GM12873 (cell line): ENCODE data around the gene MDN1.

ENCODE experiments used
- TF ChIP-seq, protein P1 (sequence below): IDR thresholded peaks from 2 replicates; pipeline ENCODE4 v1.5.1; 2012; ENCODE audit warnings: low read depth, mild to moderate bottlenecking, moderate library complexity, low read length, control low read depth; ENCODE audit not compliant: insufficient read depth; ENCODE audit errors: missing control alignments

The MDN1 gene

DNA sequence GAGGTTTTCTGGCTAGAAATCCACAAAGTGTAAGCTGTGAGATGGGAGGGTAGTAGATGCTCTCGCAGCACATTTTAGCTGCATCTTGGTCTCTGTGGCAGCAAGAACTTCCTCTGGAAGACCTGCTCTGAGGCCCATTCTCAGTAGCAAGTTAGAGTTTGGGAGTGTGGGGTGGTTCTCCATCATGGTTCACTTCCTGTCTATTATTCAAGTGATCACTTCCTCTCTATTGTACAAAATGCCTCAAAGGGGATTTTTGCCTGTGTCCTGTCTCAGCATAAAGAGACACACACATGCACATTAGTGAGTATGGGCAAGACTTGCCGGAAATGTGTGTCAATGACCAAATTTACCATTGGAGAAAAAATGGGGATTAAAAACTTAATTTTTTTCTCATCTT, 223.5 kb downstream of the MDN1 start:
- TF ChIP-seq, protein P1, sequence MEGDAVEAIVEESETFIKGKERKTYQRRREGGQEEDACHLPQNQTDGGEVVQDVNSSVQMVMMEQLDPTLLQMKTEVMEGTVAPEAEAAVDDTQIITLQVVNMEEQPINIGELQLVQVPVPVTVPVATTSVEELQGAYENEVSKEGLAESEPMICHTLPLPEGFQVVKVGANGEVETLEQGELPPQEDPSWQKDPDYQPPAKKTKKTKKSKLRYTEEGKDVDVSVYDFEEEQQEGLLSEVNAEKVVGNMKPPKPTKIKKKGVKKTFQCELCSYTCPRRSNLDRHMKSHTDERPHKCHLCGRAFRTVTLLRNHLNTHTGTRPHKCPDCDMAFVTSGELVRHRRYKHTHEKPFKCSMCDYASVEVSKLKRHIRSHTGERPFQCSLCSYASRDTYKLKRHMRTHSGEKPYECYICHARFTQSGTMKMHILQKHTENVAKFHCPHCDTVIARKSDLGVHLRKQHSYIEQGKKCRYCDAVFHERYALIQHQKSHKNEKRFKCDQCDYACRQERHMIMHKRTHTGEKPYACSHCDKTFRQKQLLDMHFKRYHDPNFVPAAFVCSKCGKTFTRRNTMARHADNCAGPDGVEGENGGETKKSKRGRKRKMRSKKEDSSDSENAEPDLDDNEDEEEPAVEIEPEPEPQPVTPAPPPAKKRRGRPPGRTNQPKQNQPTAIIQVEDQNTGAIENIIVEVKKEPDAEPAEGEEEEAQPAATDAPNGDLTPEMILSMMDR = no peak
